ENCODE data around the gene CDK6.

- TF ChIP-seq CTCF (IDR thresholded peaks at IDR 0.05) (no peak), POLR2A (IDR thresholded peaks at IDR 0.05) (no peak)
These were observed 142.2 kb downstream of the CDK6 start for GRCh38 chr7:92694211-92694610.

Measured in lower leg skin (tissue), 3 donors.